HepG2 (cell line): ENCODE measurements around the gene RAB17. TPM values are rescaled to one million over a fixed set of nuclear protein-coding genes. Genes with fewer than 3 reads are reported as not detected.

Experiments used
- ATAC-seq: fragments of 200-7000 bp; cut with Tn5 transposase; 3 replicates; pipeline ENCODE4 v1.9.1; 2020; ENCODE audit warnings: mild to moderate bottlenecking, moderate library complexity
- BruUV-seq: library from RNA; stranded (reverse); fragments of 400-500 nt; replicated peaks from 2 replicates; lab custom pipeline; 2021; lab: Mats Ljungman, UMichigan
- CTCF ChIA-PET: fragments of 300-600 bp; formaldehyde crosslinking; extraction: SDS; loops from one replicate; lab custom pipeline; 2021; ENCODE audit warnings: low total read pairs, inconsistent platforms, low intra/inter-chr PET ratio; lab: Yijun Ruan, JAX
- POLR2A ChIA-PET: fragments of 350-600 bp; sonication (Branson Sonifier 250); formaldehyde crosslinking; loops from one replicate; lab custom pipeline; 2020; ENCODE audit warnings: antibody characterized with exemption, inconsistent platforms; lab: Yijun Ruan, JAX
- DNase-seq: peaks from one replicate; pipeline ENCODE4 v3.0.0-alpha.2; 2015; ENCODE audit warnings: low spot score
- FAIRE-seq: peaks from 3 replicates; lab custom pipeline; 2011; peaks lifted over from hg19 to GRCh38; lab: Jason Lieb, UNC
- H2AFZ ChIP-seq: one replicate; pipeline ENCODE4 v1.6.1; 2011; ENCODE audit warnings: low read length, inconsistent platforms
- H3K27ac ChIP-seq: fragments of 300-600 bp; 3 replicates; pipeline ENCODE4 v1.8.0; 2011; ENCODE audit warnings: mixed run types, mild to moderate bottlenecking, mixed read lengths, low read length, inconsistent platforms; ENCODE audit not compliant: insufficient read depth; ENCODE audit errors: extremely low read length
- H3K27me3 ChIP-seq, 2 experiments: fragments of 200-600 bp in 1 of 2; 2 replicates in 1 of 2; 3 replicates in 1 of 2; pipeline versions ENCODE4 v1.6.0 to v1.8.0; 2011; ENCODE audit warnings: low read length in 2 of 2, mild to moderate bottlenecking in 2 of 2, moderate library complexity in 2 of 2, inconsistent platforms in 1 of 2; ENCODE audit not compliant: insufficient read depth in 2 of 2, control insufficient read depth in 1 of 2
- H3K36me3 ChIP-seq, 2 experiments: fragments of 200-600 bp in 1 of 2; replicated peaks in 1 of 2; 2 replicates in 1 of 2; 3 replicates in 1 of 2; pipeline versions ENCODE4 v1.5.1 to v1.8.0; 2011; ENCODE audit warnings: low read length in 2 of 2, inconsistent platforms in 1 of 2; ENCODE audit not compliant: insufficient read depth in 2 of 2, control insufficient read depth in 1 of 2
- H3K4me1 ChIP-seq: 2 replicates; pipeline ENCODE4 v1.5.1; 2012; ENCODE audit warnings: low read length, inconsistent platforms; ENCODE audit not compliant: insufficient read depth
- H3K4me2 ChIP-seq: 2 replicates; pipeline ENCODE4 v1.6.0; 2011; ENCODE audit warnings: low read depth, low read length, inconsistent platforms
- H3K4me3 ChIP-seq, 3 experiments: fragments of 200-600 bp in 1 of 3; sonication (generic), shearing (Covaris generic) in 1 of 3; replicated peaks in 1 of 3; 2 replicates each; pipeline ENCODE4 v1.5.1; 2011 to 2016; ENCODE audit warnings: low read length in 3 of 3, inconsistent platforms in 2 of 3, low read depth in 2 of 3, mild to moderate bottlenecking in 2 of 3, control low read depth in 1 of 3, mixed read lengths in 1 of 3; ENCODE audit not compliant: insufficient read depth in 1 of 3
- H3K79me2 ChIP-seq: one replicate; pipeline ENCODE4 v1.6.1; 2011; ENCODE audit warnings: low read length, inconsistent platforms; ENCODE audit not compliant: insufficient read depth
- H3K9ac ChIP-seq: 2 replicates; pipeline ENCODE4 v1.6.0; 2011; ENCODE audit warnings: mild to moderate bottlenecking, low read depth, low read length, inconsistent platforms; ENCODE audit not compliant: insufficient read depth
- H3K9me3 ChIP-seq: 2 replicates; pipeline ENCODE4 v1.5.1; 2012; ENCODE audit warnings: mild to moderate bottlenecking, low read length
- H4K20me1 ChIP-seq: 2 replicates; pipeline ENCODE4 v1.6.0; 2011; ENCODE audit warnings: inconsistent platforms, mild to moderate bottlenecking, low read length, moderate library complexity; ENCODE audit not compliant: insufficient read depth
- ADNP ChIP-seq: sonication (generic); formaldehyde crosslinking; IDR thresholded peaks from 2 replicates; pipeline ENCODE4 v1.4.0; 2020; ENCODE audit warnings: missing genetic modification reagents
- CBX1 ChIP-seq: IDR thresholded peaks from one replicate; pipeline ENCODE4 v1.6.1; 2016; ENCODE audit warnings: antibody characterized with exemption, low read depth
- FOXA3 ChIP-seq: IDR thresholded peaks from 2 replicates; pipeline ENCODE4 v1.6.1; 2016; ENCODE audit warnings: missing genetic modification reagents, missing compliant biosample characterization
- IRF2 ChIP-seq: IDR thresholded peaks from 2 replicates; pipeline ENCODE4 v1.6.1; 2018; ENCODE audit warnings: missing genetic modification reagents, missing compliant biosample characterization
- KAT2B ChIP-seq: fragments of 150-350 bp; IDR thresholded peaks from 2 replicates; pipeline ENCODE4 v1.6.1; 2014; ENCODE audit warnings: low read depth, low read length, borderline replicate concordance
- KDM4B ChIP-seq: sonication (generic); formaldehyde crosslinking; IDR thresholded peaks from 2 replicates; pipeline ENCODE4 v1.4.0; 2020; ENCODE audit warnings: missing genetic modification reagents
- MEIS1 ChIP-seq: sonication (generic); formaldehyde crosslinking; IDR thresholded peaks from 2 replicates; pipeline ENCODE4 v1.9.0; 2021; ENCODE audit warnings: mild to moderate bottlenecking, missing genetic modification reagents, moderate library complexity, borderline replicate concordance
- SNRNP70 ChIP-seq: fragments of 200-400 bp; formaldehyde crosslinking; IDR thresholded peaks from 2 replicates; pipeline ENCODE4 v1.6.1; 2017; ENCODE audit warnings: mild to moderate bottlenecking, low read depth, low read length, moderate library complexity
- ZMYM3 ChIP-seq: sonication (generic); formaldehyde crosslinking; IDR thresholded peaks from 2 replicates; pipeline ENCODE4 v1.5.1; 2020; ENCODE audit warnings: mild to moderate bottlenecking, missing genetic modification reagents
- ZNF142 ChIP-seq: sonication (generic); formaldehyde crosslinking; IDR thresholded peaks from 2 replicates; pipeline ENCODE4 v1.4.0; 2020; ENCODE audit warnings: missing genetic modification reagents
- ZNF264 ChIP-seq: sonication (generic); formaldehyde crosslinking; IDR thresholded peaks from 2 replicates; pipeline ENCODE4 v1.4.0; 2020; ENCODE audit warnings: missing genetic modification reagents
- ZNF34 ChIP-seq: sonication (generic); formaldehyde crosslinking; IDR thresholded peaks from 2 replicates; pipeline ENCODE4 v1.4.0; 2020; ENCODE audit warnings: mild to moderate bottlenecking, missing genetic modification reagents, borderline replicate concordance
- WGBS: methylation state at CpG from one replicate; pipeline ENCODE4 v1.1.6; 2017; ENCODE audit warnings: low lambda C conversion rate; 5-methylcytosine and 5-hydroxymethylcytosine counted together
- in situ Hi-C: cut with HindIII; loops from 2 replicates; pipeline ENCODE4 v1.10.0; 2017; ENCODE audit warnings: low pct_unique_long_range_greater_than_20kb; ENCODE audit not compliant: extremely low pct_ligation_motif_present
- intact Hi-C: fragments of 100-400 bp; cut with micrococcal nuclease; formaldehyde crosslinking; loops from one replicate; pipeline ENCODE4 v1.10.0; 2022; ENCODE audit not compliant: unreplicated experiment
- polyA plus RNA-seq, 8 experiments: library from polyadenylated mRNA; depleted of rRNA in 3 of 8; stranded (reverse) in 7 of 8; unstranded in 1 of 8; fragments of >200 nt; fragmentation: Illumina TruSeq in 4 of 8; extraction: Trizol in 4 of 8; gene quantifications; 2 replicates each; pipeline versions ENCODE4 v1.2.1 to v1.2.3, GENCODE V29; 2011 to 2016; ENCODE audit warnings: low read depth in 4 of 8, missing spikeins in 1 of 8, mixed read lengths in 1 of 8; ENCODE audit not compliant: insufficient read depth in 1 of 8
- total RNA-seq, 5 experiments: library from RNA; depleted of rRNA; stranded (reverse); fragments of >200 nt; fragmentation: Illumina TruSeq; extraction: Trizol; gene quantifications; 2 replicates each; pipeline ENCODE4 v1.2.3, GENCODE V29; 2016; ENCODE audit warnings: low read depth in 1 of 5

RAB17 gene
- total and polyA plus RNA-seq, 2 of the 13 experiments (the other 11 are each of a cell fraction or from before 2014, with no cell fraction given) = 68.0 to 124 TPM

- intact Hi-C loops = no loop called here
- CTCF ChIA-PET = no interaction called here
- H3K9ac ChIP-seq = no peak overlapping the region
- POLR2A ChIA-PET = interaction anchor here (1.3 kb wide), 1 partner anchor 30 kb away, joined by 3 read pairs; no protein-coding TSS in a partner anchor
- peaks cover 4 to 38% of the 10 kb centered on the region in 2 experiments; a peak in 4 of 5 replicates for H3K27me3 ChIP-seq
- no peak overlapping the region for H3K4me3 ChIP-seq
- in situ Hi-C loops = no loop called here
- BruUV-seq = no TSS peak
- DNase-seq (no peak), FAIRE-seq (no peak), ATAC-seq (no peak)
- TF ChIP-seq ADNP = no peak
- TF ChIP-seq CBX1 = no peak
- TF ChIP-seq KAT2B = no peak
- no peak for TF ChIP-seq ZNF142
- no peak for TF ChIP-seq FOXA3 (CRISPR knock-in tag)
- TF ChIP-seq IRF2 = no peak
- TF ChIP-seq ZNF264 (CRISPR knock-in tag) = no peak
- no peak for TF ChIP-seq MEIS1
- no peak for TF ChIP-seq SNRNP70
- TF ChIP-seq ZMYM3 = no peak
- no peak for TF ChIP-seq KDM4B (CRISPR knock-in tag)
- TF ChIP-seq ZNF34 = no peak
- no peaks in the 10 kb centered on the region for H4K20me1 ChIP-seq
- no peak overlapping the region for H3K27ac ChIP-seq
- no peaks in the 10 kb centered on the region for H3K79me2 ChIP-seq
- 69% methylated on average over 18 of the region's 18 CpGs for WGBS
- no peak overlapping the region for H3K4me2 ChIP-seq
- peaks cover 20% of the 10 kb centered on the region for H3K4me1 ChIP-seq
- H3K36me3 ChIP-seq = no peaks in the 10 kb centered on the region
- no peaks in the 10 kb centered on the region for H3K9me3 ChIP-seq
- no peak overlapping the region for H2AFZ ChIP-seq
Measured at GRCh38 chr2:237542001-237542704, 48.4 kb downstream of the RAB17 start.
